HepG2 (cell line): ENCODE data around the gene FAF1. TPM values are rescaled to one million over a fixed set of nuclear protein-coding genes. Genes with fewer than 3 reads are reported as not detected.

ENCODE experiments used
- ARID4A ChIP-seq: sonication (generic); formaldehyde crosslinking; IDR thresholded peaks from 2 replicates; pipeline ENCODE4 v1.5.0; 2020; ENCODE audit warnings: mild to moderate bottlenecking, missing genetic modification reagents, borderline replicate concordance
- BCL3 ChIP-seq: sonication (generic); formaldehyde crosslinking; IDR thresholded peaks from 2 replicates; pipeline ENCODE4 v1.5.1; 2020; ENCODE audit warnings: mild to moderate bottlenecking, missing genetic modification reagents, moderate library complexity
- CBX2 ChIP-seq, 2 experiments: fragments of 200-600 bp in 1 of 2; sonication (generic); formaldehyde crosslinking in 1 of 2; IDR thresholded peaks; 2 replicates each; pipeline versions ENCODE4 v1.7.0 to v1.8.1; 2018 to 2022; ENCODE audit warnings: low read depth in 2 of 2, low read length in 1 of 2, mild to moderate bottlenecking in 1 of 2, missing genetic modification reagents in 1 of 2
- KAT7 ChIP-seq: IDR thresholded peaks from 2 replicates; pipeline ENCODE4 v1.6.1; 2018; ENCODE audit warnings: borderline replicate concordance, missing compliant biosample characterization
- KLF6 ChIP-seq: IDR thresholded peaks from 2 replicates; pipeline ENCODE4 v1.8.0; 2016; ENCODE audit warnings: missing biosample characterization, missing genetic modification reagents
- LRRFIP1 ChIP-seq: sonication (generic); formaldehyde crosslinking; conservative IDR thresholded peaks from 2 replicates; pipeline ENCODE4 v1.4.0; 2020; ENCODE audit warnings: missing genetic modification reagents
- MBD4 ChIP-seq: IDR thresholded peaks from 2 replicates; pipeline ENCODE4 v1.6.1; 2012; ENCODE audit warnings: low read length, inconsistent platforms, borderline replicate concordance
- PAWR ChIP-seq: sonication (generic); formaldehyde crosslinking; IDR thresholded peaks from 2 replicates; pipeline ENCODE4 v1.4.0; 2020; ENCODE audit warnings: missing genetic modification reagents, mild to moderate bottlenecking, borderline replicate concordance
- POLR2AphosphoS2 ChIP-seq: IDR thresholded peaks from 2 replicates; pipeline ENCODE4 v1.6.1; 2011; ENCODE audit warnings: low read depth, low read length, improper control_type of control experiment
- SRSF1 ChIP-seq: fragments of 200-400 bp; formaldehyde crosslinking; optimal IDR thresholded peaks from 2 replicates; pipeline ENCODE3; 2017; ENCODE audit warnings: mild to moderate bottlenecking, low read depth, low read length, moderate library complexity
- YEATS4 ChIP-seq: sonication (generic); formaldehyde crosslinking; IDR thresholded peaks from 2 replicates; pipeline ENCODE4 v1.4.0; 2020; ENCODE audit warnings: missing genetic modification reagents, borderline replicate concordance
- ZNF18 ChIP-seq: sonication (generic); formaldehyde crosslinking; IDR thresholded peaks from 2 replicates; pipeline ENCODE4 v1.8.0; 2022; ENCODE audit warnings: mild to moderate bottlenecking, missing genetic modification reagents; ENCODE audit not compliant: insufficient replicate concordance
- ZNF235 ChIP-seq: sonication (generic); formaldehyde crosslinking; IDR thresholded peaks from 2 replicates; pipeline ENCODE4 v1.8.1; 2023; ENCODE audit warnings: mild to moderate bottlenecking, missing genetic modification reagents, borderline replicate concordance
- ZNF574 ChIP-seq: sonication (generic); formaldehyde crosslinking; IDR thresholded peaks from 2 replicates; pipeline ENCODE4 v1.4.0; 2020; ENCODE audit warnings: missing genetic modification reagents
- ZNF766 ChIP-seq: sonication (generic); formaldehyde crosslinking; IDR thresholded peaks from 2 replicates; pipeline ENCODE4 v1.5.0; 2020; ENCODE audit warnings: missing genetic modification reagents, borderline replicate concordance
- polyA plus RNA-seq, 8 experiments: library from polyadenylated mRNA; depleted of rRNA in 3 of 8; stranded (reverse) in 7 of 8; unstranded in 1 of 8; fragments of >200 nt; fragmentation: Illumina TruSeq in 4 of 8; extraction: Trizol in 4 of 8; gene quantifications; 2 replicates each; pipeline versions ENCODE4 v1.2.1 to v1.2.3, GENCODE V29; 2011 to 2016; ENCODE audit warnings: low read depth in 4 of 8, missing spikeins in 1 of 8, mixed read lengths in 1 of 8; ENCODE audit not compliant: insufficient read depth in 1 of 8
- total RNA-seq, 5 experiments: library from RNA; depleted of rRNA; stranded (reverse); fragments of >200 nt; fragmentation: Illumina TruSeq; extraction: Trizol; gene quantifications; 2 replicates each; pipeline ENCODE4 v1.2.3, GENCODE V29; 2016; ENCODE audit warnings: low read depth in 1 of 5

Gene FAF1
- total and polyA plus RNA-seq, 2 of the 13 experiments (the other 11 are each of a cell fraction or from before 2014, with no cell fraction given) = 19.4 to 63.3 TPM

- TF ChIP-seq ARID4A (CRISPR knock-in tag) = no peak
- TF ChIP-seq KLF6 (CRISPR knock-in tag) = no peak; the same call in 1 of the 2 replicates
- no peak for TF ChIP-seq BCL3 (CRISPR knock-in tag)
- TF ChIP-seq ZNF235 = no peak
- TF ChIP-seq POLR2AphosphoS2 = no peak
- TF ChIP-seq YEATS4 (CRISPR knock-in tag) = no peak
- TF ChIP-seq ZNF766 (CRISPR knock-in tag) = no peak
- no peak for TF ChIP-seq LRRFIP1 (CRISPR knock-in tag)
- TF ChIP-seq ZNF574 = no peak
- no peak for TF ChIP-seq CBX2 (IDR thresholded peaks at IDR 0.05; ENCODE audit: low read depth, low read length)
- no peak for TF ChIP-seq CBX2 (CRISPR knock-in tag; IDR thresholded peaks at IDR 0.05; ENCODE audit: low read depth)
- no peak for TF ChIP-seq ZNF18
- no peak for TF ChIP-seq MBD4
- peak; percentile 29 for TF ChIP-seq SRSF1
- TF ChIP-seq KAT7 (CRISPR knock-in tag) = no peak
- no peak for TF ChIP-seq PAWR (CRISPR knock-in tag)
These were observed 17.0 kb upstream of the FAF1 start (continued) for GRCh38 chr1:50976890-50977574.
